Stimulated activated CD4-positive, alpha-beta T cell treated with anti-CD3 and anti-CD28 coated beads, TNF-alpha, amount 100 ng/mL, for 4 hours (primary cell): ENCODE results near the gene CACNA1E.

ENCODE experiments used
- DNase-seq, 3 experiments: peaks; one replicate each; pipeline ENCODE4 v3.0.0-alpha.2; 2020; ENCODE audit warnings: low read depth in 3 of 3

CACNA1E gene

DNA sequence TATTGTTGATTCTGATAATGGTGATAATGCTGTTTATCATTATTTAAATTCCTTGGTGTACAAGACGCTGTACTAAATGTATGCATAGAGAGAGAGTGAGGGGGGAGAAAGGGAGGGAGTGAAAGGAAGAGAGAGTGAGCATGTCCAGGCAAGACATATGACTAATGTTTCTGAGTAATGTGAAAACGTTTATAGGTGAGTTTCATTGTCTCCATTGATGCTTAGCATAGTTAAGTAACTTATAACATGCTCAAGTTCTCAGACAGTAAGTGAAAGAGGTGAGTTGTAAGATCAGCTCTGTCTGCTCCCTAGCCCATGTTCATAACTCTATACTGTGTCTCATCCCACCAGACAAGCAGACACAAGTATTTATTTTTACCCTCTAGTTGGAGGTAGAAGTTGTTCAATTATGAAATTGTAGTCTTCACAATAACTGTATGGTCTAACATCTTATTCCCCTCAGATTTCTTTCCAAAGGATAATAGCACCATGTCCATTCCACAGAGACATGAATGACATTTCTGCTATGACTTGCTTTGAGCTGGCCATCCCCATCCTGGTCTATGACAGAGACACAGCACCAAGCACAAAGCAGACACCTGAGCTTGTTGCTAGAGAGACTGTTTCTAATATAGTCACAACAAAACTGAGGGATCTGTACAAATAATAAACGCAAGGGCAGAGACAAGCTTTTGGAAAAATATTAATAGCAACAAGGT lies 285.1 kb downstream of the CACNA1E start:
- no peak for DNase-seq

DNA sequence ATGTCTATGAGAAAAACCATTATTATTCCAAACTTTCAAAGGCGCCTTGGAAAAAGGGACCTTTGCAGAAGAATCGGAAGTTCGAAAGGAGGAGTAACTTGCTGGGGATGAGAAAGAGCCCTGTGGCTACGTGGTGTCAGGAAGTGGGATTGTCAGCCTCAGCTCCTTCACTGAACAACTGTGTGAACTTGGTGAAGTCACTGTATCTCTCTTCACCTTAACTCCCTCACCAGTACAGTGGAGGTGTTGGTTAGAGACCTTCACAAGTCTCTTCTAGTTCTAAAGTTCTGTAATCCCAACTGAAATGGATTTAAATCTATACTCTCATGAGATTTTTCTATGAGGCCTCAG lies 285.6 kb downstream of the CACNA1E start:
- no peak for DNase-seq

- no peak for DNase-seq
Measured at GRCh38 chr1:181769846-181770245, 286.5 kb downstream of the CACNA1E start.

DNA sequence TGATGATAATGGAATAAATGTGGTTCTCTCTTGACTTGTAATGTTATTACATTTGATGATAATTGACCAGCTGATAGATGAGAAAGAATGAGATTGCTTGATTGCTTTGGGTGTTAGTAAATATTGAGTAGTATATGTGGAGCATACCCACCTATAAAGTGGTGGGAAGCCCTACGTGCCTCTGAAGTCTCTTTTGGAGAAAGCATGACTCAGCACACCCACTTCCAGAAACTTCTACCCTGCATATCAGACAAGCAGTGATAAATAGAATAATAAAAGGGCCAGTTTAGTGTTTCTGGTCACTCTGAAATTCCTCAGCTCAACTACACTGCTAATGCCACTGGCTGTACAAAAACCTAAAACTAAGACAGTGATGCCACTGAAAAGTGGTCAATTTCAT lies 289.4 kb downstream of the CACNA1E start:
- DNase-seq: no peak

DNA sequence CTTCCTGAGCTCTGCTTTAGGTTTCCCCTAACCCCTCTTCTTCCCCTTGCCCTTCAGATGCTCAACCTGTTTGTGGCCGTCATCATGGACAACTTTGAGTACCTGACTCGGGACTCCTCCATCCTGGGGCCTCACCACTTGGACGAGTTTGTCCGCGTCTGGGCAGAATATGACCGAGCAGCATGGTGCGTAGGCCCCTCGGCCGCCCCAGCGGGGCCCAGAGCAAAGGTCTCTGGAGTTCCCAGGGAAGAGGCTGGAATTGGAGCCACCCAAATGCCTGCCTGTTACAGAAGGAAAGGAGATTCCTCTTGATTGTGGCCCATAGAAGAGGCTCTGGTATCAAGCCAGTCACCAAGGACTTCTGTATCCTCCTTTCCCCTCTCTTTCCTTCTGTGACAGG lies 292.7 kb downstream of the CACNA1E start:
- DNase-seq: no peak

DNA sequence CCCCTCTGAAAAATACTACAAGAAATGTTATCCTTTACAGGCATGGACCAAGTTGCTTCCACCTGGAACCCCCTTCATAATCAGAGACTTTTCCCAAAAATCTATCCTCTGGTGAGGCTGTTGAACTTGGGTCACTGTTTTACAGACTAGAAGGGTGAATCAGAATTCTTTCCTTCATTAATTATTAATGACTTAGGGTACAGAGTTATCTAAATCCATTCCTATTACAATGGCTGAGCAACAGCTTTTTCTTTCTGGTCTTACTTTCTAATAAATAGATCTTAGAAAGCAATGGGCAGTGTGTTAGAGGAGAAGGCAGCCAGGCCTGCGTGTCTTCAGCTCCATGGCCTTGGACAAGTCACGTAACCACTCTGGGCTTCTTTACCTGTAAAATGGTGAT lies 294.0 kb downstream of the CACNA1E start:
- no peak for DNase-seq

GRCh38 chr1:181777812-181778211 lies 294.5 kb downstream of the CACNA1E start:
- no peak for DNase-seq

DNA sequence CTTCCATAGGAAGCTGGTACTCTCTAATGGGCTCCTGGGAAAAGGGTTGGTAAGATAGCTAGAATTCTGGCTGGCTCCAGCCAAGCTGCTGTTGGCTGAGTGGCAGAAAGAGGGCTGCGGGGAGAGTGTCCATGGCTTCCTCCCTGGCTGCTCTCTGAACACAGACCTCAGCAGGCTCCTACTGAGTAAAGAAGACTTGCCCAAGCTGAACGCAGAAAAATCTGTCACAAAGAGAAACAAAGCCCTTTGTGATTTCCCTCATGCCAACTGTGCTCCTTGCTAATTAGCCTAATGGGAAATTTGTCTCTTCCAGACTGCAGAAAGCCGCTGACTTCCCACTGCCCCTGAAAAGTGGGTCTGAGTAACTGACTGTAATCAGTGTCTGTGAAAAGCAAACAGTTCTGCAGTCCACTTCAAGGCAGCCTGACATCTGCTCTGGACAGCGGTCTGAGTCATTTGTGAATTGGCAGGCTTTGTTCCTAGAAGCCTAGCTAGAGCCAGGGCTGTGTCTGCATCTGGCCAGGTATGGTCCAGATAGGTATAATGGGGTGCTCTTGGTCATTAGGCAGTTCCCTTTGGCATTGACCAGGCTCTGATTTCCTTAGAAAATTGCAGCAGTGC lies 295.4 kb downstream of the CACNA1E start:
- no peak for DNase-seq

DNA sequence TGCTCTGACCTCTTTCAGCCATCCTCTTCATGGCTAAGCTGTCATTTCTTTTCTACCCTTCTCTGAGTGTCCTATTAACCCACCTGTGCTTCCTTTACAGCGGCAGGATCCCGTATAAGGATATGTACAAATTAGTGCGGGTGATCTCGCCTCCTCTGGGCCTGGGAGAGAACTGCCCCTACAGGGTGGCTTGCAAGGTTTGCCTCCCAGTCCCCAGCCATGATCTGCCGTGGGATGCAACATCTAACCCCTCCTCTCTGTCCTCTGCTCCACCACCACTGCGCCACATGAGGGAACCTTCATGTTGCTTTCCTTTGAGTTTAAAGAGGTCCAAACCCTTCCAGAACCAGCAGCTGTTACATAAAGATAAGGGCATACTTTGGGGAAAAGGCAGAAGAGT lies 296.0 kb downstream of the CACNA1E start:
- no peak for DNase-seq

- DNase-seq: no peak
Measured at GRCh38 chr1:181783208-181783607, 299.9 kb downstream of the CACNA1E start.

- DNase-seq: no peak
Measured at GRCh38 chr1:181784039-181784683, 300.8 kb downstream of the CACNA1E start.

- DNase-seq: no peak
Measured at GRCh38 chr1:181789395-181789794, 306.1 kb downstream of the CACNA1E start.

DNA sequence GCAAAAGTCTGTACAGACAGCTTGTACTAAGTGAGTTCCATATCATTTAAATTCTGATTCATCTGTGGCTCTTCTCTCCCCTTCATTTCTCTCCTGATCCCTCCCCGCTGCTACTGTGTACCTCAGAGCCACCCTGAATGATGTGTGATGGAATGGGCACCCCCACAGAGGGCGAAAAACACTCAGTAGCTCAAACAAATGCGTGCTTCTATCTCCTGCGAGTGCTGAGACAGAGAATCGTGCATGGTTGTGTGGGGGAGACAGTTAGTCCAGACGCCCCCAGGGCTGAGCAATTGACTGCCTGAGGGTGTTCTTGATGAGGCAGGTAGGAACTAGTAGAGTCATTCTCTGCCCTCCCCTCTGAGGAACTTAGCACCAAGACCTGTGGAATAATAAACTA lies 308.4 kb downstream of the CACNA1E start:
- no peak for DNase-seq

- DNase-seq: no peak
Measured at GRCh38 chr1:181793831-181794230, 310.5 kb downstream of the CACNA1E start.

DNA sequence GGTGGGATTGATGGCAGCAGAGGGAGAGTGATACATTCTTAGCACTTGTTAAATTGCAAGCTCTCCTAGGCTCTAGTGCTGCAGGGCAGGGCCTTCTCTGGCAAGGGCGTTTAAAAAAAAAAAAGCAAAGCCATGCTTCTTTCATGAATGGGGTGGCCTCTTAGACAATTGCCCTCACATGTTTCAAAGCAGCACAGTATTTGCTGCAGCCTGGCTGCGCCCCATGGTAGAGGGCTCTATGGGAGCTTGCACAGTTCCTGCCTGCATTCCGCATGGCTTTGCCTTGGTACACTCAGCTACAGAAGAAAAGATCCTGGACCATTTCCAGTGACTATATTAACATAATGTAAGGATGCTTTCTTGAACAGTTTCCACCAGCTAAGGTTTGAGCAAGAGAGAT lies 311.0 kb downstream of the CACNA1E start:
- DNase-seq: no peak

DNA sequence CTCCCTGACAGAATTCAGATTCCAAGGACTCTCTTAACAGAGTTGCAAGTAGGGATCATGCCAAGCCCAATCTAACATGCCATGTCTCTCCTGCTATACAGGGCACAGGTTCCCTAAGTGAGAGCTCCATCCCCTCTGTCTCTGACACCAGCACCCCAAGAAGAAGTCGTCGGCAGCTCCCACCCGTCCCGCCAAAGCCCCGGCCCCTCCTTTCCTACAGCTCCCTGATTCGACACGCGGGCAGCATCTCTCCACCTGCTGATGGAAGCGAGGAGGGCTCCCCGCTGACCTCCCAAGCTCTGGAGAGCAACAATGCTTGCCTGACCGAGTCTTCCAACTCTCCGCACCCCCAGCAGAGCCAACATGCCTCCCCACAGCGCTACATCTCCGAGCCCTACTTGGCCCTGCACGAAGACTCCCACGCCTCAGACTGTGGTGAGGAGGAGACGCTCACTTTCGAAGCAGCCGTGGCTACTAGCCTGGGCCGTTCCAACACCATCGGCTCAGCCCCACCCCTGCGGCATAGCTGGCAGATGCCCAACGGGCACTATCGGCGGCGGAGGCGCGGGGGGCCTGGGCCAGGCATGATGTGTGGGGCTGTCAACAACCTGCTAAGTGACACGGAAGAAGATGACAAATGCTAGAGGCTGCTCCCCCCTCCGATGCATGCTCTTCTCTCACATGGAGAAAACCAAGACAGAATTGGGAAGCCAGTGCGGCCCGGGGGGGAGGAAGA lies 315.0 kb downstream of the CACNA1E start:
- no peak for DNase-seq

- DNase-seq: no peak
Measured at GRCh38 chr1:181801617-181802016, 318.3 kb downstream of the CACNA1E start.

- no peak for DNase-seq
Measured at GRCh38 chr1:181802466-181802865, 319.1 kb downstream of the CACNA1E start.

- DNase-seq: no peak
Measured at GRCh38 chr1:181803421-181803820, 320.1 kb downstream of the CACNA1E start.

GRCh38 chr1:181804989-181805388 lies 321.7 kb downstream of the CACNA1E start:
- DNase-seq: no peak

GRCh38 chr1:181806746-181807145 lies 323.4 kb downstream of the CACNA1E start:
- DNase-seq: no peak

GRCh38 chr1:181807251-181807650 lies 323.9 kb downstream of the CACNA1E start:
- DNase-seq: no peak
